Upper lobe of left lung (tissue), 6 donors: ENCODE measurements around the gene KRT78. TPM values are rescaled to one million over a fixed set of nuclear protein-coding genes. Genes with fewer than 3 reads are reported as not detected.

Experiments used
- ATAC-seq, 2 donors: fragments of 200-7000 bp; cut with Tn5 transposase; one replicate each; pipeline ENCODE4 v1.9.1; 2022; ENCODE audit warnings: mild to moderate bottlenecking in 2 of 2, moderate library complexity in 2 of 2; ENCODE audit not compliant: low FRiP score in 2 of 2
- DNase-seq, 2 donors: peaks; one replicate each; pipeline ENCODE4 v3.0.0-alpha.2; 2019 to 2020
- H3K27ac ChIP-seq, 4 donors: fragments of 200-600 bp; sonication (generic); one replicate each; pipeline ENCODE4 v1.5.1; 2016 to 2019
- H3K27me3 ChIP-seq, 4 donors: fragments of 200-600 bp; sonication (generic); one replicate each; pipeline ENCODE4 v1.5.1; 2017 to 2019
- H3K36me3 ChIP-seq, 4 donors: fragments of 200-600 bp; sonication (generic); one replicate each; pipeline ENCODE4 v1.5.1; 2016 to 2019
- H3K4me1 ChIP-seq, 4 donors: fragments of 200-600 bp; sonication (generic); one replicate each; pipeline ENCODE4 v1.5.1; 2018 to 2019
- H3K4me3 ChIP-seq, 4 donors: fragments of 200-600 bp; sonication (generic); one replicate each; pipeline ENCODE4 v1.5.1; 2017 to 2019; ENCODE audit warnings: mild to moderate bottlenecking in 2 of 4, moderate library complexity in 1 of 4
- H3K9me3 ChIP-seq, 4 donors: fragments of 200-600 bp; sonication (generic); one replicate each; pipeline ENCODE4 v1.5.1; 2018 to 2019
- CTCF ChIP-seq, 6 experiments: fragments of 450-650 bp in 4 of 6; fragments of 200-600 bp in 2 of 6; sonication (generic) in 2 of 6; IDR thresholded peaks; one replicate each; pipeline ENCODE4 v1.5.1; 2016 to 2019; ENCODE audit warnings: antibody characterized with exemption in 6 of 6
- EP300 ChIP-seq, 4 donors: sonication (generic); formaldehyde crosslinking; IDR thresholded peaks; one replicate each; pipeline ENCODE4 v1.5.1; 2017; ENCODE audit warnings: antibody characterized with exemption in 4 of 4, control low read depth in 2 of 4
- POLR2A ChIP-seq, 4 donors: fragments of 450-650 bp; IDR thresholded peaks; one replicate each; pipeline ENCODE4 v1.5.1; 2016 to 2017; ENCODE audit warnings: antibody characterized with exemption in 4 of 4, mild to moderate bottlenecking in 2 of 4
- POLR2AphosphoS5 ChIP-seq, 2 donors: sonication (generic); formaldehyde crosslinking; IDR thresholded peaks; one replicate each; pipeline ENCODE4 v1.5.1; 2017; ENCODE audit warnings: antibody characterized with exemption in 2 of 2
- WGBS, 2 donors: methylation state at CpG; one replicate each; pipeline ENCODE4 v1.1.5; 2017 to 2018; 5-methylcytosine and 5-hydroxymethylcytosine counted together
- total RNA-seq, 6 donors: library from RNA; depleted of rRNA in 4 of 6; stranded (reverse); fragments of >200 nt in 4 of 6; gene quantifications; one replicate each; pipeline versions ENCODE4 v1.1.0 to v1.2.1, GENCODE V29; 2016 to 2021
- donor health status: DM: no; HTN: no; CAD: no; lungs with moderate emphysema.
- donor health status: DM: no; HTN: yes; CAD: no; lungs with severe emphysema.

KRT78 gene
- total RNA-seq, 6 donors from 2014 or later, result 0.13 to 0.30 TPM; not detected in 4

GRCh38 chr12:52798671-52799504 lies 49.9 kb downstream of the KRT78 start:
- DNase-seq (peak in 1 of 2 donors; percentile 42), ATAC-seq (peak in 1 of 2 donors; percentile 83)
- H3K4me3 ChIP-seq, result no peak overlapping the region
- H3K36me3 ChIP-seq, result no peaks in the 10 kb centered on the region
- H3K4me1 ChIP-seq, result peaks cover 6 to 21% (median 16%) of the 10 kb centered on the region in 4 donors
- H3K9me3 ChIP-seq, result no peaks in the 10 kb centered on the region
- no peak overlapping the region for H3K27ac ChIP-seq
- no peaks in the 10 kb centered on the region for H3K27me3 ChIP-seq
- 53 to 54% methylated on average over 7 of the region's 7 CpGs for WGBS, 2 donors
- no peak for TF ChIP-seq CTCF (IDR thresholded peaks at IDR 0.05)
- no peak for TF ChIP-seq POLR2A (IDR thresholded peaks at IDR 0.05)
- no peak for TF ChIP-seq POLR2AphosphoS5 (IDR thresholded peaks at IDR 0.05)
- no peak for TF ChIP-seq EP300 (IDR thresholded peaks at IDR 0.05)

GRCh38 chr12:52798003-52798670 lies 50.7 kb downstream of the KRT78 start:
- no peak for TF ChIP-seq CTCF (IDR thresholded peaks at IDR 0.05)
- no peak for TF ChIP-seq POLR2AphosphoS5 (IDR thresholded peaks at IDR 0.05)
- no peak for TF ChIP-seq EP300 (IDR thresholded peaks at IDR 0.05)
- no peak for TF ChIP-seq POLR2A (IDR thresholded peaks at IDR 0.05)
- Histone ChIP-seq H3K4me1 (peaks cover 6 to 21% (median 16%) of the 10 kb centered on the region in 4 donors), H3K27me3 (no peaks in the 10 kb centered on the region), H3K9me3 (no peaks in the 10 kb centered on the region), H3K36me3 (no peaks in the 10 kb centered on the region), H3K27ac (no peak overlapping the region), H3K4me3 (no peak overlapping the region)
- no peak for ATAC-seq
- 90 to 91% methylated on average over 4 of the region's 4 CpGs for WGBS, 2 donors
- DNase-seq, result no peak

- Histone ChIP-seq H3K4me3 (no peak overlapping the region), H3K9me3 (no peaks in the 10 kb centered on the region), H3K27ac (no peak overlapping the region), H3K4me1 (peaks cover 6 to 21% (median 16%) of the 10 kb centered on the region in 4 donors), H3K36me3 (no peaks in the 10 kb centered on the region), H3K27me3 (no peaks in the 10 kb centered on the region)
- no peak for DNase-seq
- no peak for ATAC-seq
- TF ChIP-seq POLR2A (IDR thresholded peaks at IDR 0.05) (no peak), POLR2AphosphoS5 (IDR thresholded peaks at IDR 0.05) (no peak), EP300 (IDR thresholded peaks at IDR 0.05) (no peak), CTCF (IDR thresholded peaks at IDR 0.05) (no peak)
Observed at GRCh38 chr12:52797529-52797894, 51.3 kb downstream of the KRT78 start.

- Histone ChIP-seq H3K27me3 (no peaks in the 10 kb centered on the region), H3K4me3 (no peak overlapping the region), H3K36me3 (no peaks in the 10 kb centered on the region), H3K9me3 (no peaks in the 10 kb centered on the region), H3K27ac (no peak overlapping the region), H3K4me1 (peaks cover 6 to 21% (median 16%) of the 10 kb centered on the region in 4 donors)
- DNase-seq (no peak), ATAC-seq (no peak)
- WGBS, 2 donors, result 86 to 92% methylated on average over 3 of the region's 3 CpGs
- TF ChIP-seq CTCF (IDR thresholded peaks at IDR 0.05) (no peak), EP300 (IDR thresholded peaks at IDR 0.05) (no peak), POLR2AphosphoS5 (IDR thresholded peaks at IDR 0.05) (no peak), POLR2A (IDR thresholded peaks at IDR 0.05) (no peak)
Observed at GRCh38 chr12:52796839-52797528, 51.8 kb downstream of the KRT78 start.
